Activated effector memory CD4-positive, alpha-beta T cell treated with anti-CD3 and anti-CD28 coated beads, Interleukin-2, amount 50 U/mL, for 16 hours (primary cell): ENCODE data around the gene C2CD3.

Experiments
- DNase-seq: peaks from one replicate; pipeline ENCODE4 v3.0.0-alpha.2; 2020

Gene C2CD3, protein sequence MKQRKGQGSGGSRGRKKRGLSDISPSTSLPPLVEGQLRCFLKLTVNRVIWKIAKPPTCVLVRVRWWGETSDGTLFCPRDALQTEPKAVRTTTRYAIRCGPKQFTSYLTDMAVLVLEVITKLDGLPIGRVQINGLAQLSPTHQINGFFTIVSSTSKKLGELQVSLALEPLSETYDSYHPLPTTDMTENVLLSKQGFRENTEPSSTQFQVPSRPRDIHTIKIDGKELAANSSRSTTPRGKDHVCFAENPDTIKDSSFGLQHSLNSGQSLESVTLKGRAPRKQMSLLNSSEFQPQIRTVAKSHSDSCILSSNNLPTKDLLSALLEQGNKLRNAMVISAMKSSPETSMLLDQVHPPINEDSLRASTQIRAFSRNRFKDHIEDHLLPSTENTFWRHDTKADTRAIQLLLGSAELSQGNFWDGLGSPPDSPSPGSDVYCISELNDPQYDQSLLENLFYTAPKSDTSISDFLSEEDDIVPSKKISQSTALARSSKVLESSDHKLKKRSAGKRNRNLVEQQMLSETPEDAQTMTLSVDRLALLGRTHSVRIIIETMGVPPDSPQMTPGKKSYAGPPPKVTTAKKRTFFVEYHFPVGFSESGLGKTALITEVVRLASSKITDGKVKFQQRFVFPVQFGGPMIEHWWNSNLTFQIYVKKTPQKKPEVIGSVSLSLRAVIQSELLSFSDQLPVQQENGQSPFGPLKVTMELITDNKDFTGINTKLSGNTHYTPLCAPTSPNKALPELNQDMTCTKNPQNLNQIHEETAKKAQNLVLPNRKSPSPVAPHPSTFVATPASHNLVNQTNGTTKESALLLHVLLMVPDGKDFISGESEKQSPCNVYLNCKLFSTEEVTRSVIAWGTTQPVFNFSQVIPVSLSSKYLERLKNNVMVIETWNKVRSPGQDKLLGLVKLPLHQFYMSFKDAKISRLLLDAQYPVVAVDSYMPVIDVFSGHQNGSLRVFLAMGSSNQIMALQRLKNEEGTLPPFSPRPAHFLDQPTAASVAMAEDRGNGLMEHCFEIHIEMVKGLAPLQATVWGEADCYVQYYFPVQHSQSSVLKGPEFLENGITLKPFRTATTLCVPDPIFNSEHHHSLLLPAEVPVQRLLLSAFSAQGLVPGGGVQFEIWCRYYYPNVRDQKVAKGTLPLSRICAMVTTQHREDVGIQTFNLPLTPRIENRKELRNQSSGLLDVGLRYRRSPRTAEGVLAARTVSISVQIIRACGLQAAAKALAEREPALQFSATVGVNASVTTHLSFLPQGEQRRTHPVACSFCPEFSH (N-terminal part only)

DNA sequence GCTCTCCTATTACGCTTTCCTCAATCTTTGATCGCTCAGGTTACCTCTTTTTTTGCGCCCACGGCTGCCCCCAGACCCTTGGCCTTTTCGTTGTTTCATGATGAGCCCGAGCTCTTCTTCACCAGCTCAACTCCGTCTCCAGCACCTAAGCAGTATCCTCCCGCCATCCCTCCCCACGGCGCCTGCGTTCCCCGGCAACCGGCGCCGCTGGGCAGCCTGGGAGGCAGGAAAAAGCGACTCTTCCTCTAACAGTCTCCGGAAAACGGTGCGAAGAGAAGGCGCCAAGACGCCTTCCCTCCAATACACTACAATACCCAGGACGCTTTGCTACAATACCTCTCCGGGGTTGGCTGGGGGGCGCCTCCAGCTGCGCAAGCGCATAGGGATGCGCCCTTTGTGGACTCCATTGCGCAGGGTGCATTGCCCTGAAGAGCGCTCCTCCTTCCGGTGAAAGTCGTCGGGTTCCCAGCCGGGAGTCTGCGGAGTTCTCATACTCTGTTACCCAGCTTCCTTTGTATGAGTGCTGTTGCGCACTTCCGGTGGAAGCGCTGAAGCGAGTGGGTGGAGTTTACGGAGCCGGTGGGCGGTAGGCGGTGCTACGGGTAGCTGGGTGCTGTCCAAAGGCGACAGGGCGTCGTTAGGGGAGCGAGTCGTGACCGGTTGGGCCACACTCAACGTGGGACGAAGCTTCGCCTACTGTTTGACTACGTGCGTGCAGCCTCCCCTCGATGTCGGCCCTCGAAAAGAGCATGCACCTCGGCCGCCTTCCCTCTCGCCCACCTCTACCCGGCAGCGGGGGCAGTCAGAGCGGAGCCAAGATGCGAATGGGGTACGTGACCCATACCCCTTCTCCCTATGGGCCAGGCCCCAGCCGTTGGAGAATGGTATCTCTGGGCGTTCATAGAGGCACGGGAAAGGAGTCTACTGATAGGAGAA lies at the start of gene C2CD3, which contains the start of gene PPME1:
Gene C2CD3, minus strand, starts transcription at position 309 of the 936 bp plus-strand sequence. Its CDS starts 210 bp downstream, at position 99.
Gene PPME1, plus strand, starts transcription at position 596 of the 936 bp plus-strand sequence. Its CDS starts 133 bp downstream, at position 729.
- DNase-seq, result peak; percentile 99

DNA sequence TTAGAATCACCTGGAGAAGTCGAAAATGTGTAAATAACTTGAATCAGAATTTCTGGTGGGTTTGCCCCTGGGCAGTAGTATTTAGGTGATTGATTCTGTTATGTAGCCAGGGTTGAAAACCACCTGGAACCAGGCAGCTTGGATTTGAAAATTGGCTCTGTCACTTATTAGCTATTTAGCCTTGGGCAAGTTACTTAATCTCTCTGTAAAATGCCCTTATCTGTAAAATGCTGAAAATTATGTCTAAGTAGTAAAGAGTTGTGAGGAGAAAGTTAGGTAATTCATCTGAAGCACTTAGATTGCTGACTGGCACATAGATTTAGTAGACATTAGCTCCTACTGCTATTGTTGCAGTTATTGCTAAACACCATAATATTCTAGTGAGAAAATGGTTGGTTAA lies 49.6 kb upstream of the C2CD3 start:
- no peak for DNase-seq

DNA sequence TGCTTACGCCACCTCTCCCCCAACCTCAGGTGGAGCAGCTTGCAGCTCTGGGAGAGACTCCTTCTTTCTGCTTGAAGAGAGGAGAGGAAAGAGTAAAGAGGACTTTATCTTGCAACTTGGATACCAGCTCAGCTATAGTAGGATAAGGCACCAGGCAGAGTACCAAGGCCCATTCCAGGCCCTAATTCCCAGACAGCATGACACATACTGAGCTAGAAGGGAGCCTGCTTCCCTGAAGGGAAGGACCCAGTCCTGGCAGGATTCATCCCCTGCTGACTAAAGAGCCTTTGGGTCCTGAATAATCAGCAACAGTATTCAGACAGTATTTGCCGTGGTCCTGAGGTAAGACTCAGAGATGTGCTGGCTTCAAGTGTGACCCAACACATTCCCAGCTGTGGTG lies 41.7 kb upstream of the C2CD3 start:
- no peak for DNase-seq

DNA sequence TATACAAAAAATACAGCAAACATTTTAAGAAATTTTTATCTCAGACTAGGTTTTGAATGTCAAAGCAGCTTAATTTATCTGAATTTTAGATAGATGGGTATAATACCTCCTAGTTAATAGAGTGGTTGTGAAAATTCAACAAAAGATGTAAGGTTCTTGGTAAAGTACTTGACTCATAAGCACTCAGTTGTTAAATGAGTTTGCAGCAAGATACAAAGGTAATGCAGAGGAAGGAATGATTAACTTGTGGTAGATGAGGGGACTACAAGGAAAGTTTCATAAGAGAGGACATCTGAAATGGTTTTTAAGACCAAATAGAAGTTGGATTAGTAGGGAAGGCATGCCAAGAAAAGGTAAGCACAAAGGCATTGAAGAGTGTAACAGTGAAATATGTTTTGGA lies 37.7 kb upstream of the C2CD3 start:
- DNase-seq, result no peak

DNA sequence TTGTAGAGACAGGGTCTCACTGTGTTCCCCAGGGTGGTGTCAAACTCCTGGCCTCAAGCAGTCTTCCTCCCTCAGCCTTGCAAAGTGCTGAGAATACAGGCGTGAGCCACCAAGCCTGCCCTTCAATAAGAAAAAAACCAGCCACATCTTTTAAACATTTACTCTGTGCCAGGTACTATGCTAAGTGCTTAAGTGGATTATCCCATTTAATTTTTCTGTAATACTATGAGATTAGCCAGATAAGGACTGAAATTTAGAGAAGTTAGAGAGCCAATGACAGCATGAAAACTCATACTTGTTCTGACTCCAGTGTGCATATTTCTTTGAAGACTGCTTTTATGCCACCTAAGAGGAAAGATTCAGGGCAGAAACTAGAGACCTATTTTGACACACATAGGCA lies 35.9 kb upstream of the C2CD3 start:
- DNase-seq, result no peak

DNA sequence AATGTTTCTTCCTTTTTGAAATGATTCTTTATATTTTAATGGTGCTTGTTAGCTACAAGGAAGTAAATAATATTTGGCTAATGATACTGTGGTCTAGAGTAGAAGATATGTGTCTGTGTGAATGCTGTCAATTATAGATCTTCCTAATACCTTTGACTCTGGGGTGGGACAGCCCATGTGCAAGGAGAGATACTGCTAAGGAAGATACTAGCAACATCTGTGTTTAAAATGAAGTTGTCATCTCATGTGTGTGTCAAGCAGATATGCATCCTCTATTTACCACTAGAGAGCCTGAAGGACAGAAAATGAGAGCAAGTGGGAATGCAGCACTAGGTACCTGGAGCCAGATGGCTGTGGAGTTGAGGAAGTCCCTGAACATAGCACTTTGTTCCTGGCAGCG lies 34.4 kb upstream of the C2CD3 start:
- no peak for DNase-seq

DNA sequence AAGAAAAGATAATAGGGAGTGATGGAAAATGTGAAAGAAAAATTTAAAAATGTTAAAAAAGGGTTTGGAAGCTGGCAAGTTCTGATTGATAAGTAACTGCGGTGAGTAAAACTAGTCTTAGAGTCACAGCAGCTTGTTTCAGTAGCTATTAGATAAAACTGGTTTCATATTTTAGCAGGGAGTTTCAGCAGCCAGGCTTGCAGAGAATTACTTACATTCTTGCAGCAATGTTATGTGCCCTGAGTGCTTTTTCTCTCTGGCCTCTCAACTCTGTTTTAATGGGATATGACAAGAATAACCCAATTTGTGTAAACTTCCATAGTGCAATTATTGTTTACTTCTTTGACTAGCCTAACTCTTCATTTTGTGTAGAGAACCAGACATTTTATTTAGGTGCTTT lies 33.9 kb upstream of the C2CD3 start:
- DNase-seq, result no peak

DNA sequence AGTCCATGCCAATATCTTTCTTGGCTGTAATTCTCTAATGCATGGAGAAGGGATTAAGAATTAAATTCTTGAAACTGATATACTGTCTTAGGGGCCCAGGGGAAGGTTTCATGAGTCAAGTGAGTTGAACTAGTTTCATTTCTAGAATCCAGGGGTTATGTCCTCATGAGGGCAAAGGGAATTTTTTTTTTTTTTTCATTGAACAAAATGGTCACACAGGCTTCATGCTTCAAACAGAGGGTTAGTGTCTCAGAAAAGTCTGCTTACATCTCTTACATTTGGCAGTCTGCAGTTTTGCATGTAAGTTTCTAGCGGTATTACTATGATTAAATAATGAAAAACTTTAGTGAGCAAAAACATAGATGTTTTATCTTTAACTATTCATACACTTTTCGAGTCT lies 33.2 kb upstream of the C2CD3 start:
- DNase-seq, result no peak

DNA sequence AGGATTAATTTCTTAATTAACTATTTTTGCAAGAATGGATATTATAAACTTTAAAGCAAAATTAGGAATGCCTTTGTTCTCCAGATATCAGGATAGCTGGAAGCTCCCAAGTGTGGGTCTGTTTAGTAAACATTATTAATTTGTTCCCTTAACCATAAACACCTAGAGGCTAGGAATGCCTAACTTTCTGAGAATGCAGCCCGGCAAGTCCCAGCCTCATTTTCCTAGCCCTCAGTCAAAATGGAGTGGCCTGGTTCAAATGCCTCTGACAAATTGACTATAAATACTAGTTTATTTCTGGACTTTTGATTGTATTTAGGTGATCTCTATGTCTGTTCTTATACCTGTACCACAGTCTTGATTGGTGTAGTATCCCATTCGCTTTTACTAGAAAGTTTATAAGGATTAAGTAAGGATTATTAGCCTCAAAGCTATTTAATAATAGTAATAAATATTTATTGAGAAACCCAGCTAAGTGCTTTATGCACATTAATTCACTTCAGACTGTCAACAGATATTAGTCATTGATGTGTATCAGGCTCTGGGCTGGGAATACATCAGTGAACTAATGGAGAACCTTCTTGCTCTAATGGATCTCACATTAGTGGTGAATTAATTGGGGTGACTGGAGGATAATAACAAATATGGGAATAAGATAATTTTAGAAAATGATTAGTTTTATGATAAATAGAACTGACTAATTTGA lies 26.1 kb upstream of the C2CD3 start:
- no peak for DNase-seq

DNA sequence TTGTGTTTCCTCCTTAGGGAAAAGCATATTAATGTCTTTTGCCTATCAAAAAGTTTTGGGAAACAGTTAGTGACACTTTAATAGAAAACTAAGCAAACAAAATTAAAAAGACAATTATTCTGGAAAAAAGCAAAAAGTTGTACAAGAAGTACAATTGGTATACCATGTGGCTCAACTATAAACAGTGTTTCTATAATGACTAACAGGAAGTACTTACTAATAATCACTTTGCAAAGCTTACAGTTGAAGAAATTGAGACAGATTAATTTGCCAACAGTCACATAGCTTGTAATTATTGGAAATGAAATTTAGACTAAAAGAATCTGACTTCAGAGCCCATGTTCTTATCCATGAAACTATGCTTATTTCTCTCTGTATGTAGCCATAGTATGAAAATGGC lies 25.0 kb upstream of the C2CD3 start:
- no peak for DNase-seq

DNA sequence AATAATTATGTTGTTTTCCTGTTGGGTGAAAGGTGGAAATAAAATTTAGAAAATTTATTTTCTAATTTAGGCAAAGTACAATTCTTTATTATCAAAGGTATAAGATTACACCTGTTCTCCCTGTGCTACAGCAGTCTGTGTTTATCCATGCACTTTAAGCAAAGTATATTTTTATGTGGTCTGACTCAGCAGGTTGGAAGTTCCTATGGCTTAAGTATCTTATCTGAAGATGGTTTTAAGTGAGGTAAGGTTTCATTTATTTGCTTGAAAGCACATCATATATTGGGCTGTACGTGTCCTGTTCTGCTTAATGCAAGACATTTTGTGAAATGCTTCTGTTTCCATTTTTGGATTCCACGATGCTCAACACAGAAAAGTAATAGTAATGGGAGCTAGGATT lies 14.9 kb upstream of the C2CD3 start:
- no peak for DNase-seq

DNA sequence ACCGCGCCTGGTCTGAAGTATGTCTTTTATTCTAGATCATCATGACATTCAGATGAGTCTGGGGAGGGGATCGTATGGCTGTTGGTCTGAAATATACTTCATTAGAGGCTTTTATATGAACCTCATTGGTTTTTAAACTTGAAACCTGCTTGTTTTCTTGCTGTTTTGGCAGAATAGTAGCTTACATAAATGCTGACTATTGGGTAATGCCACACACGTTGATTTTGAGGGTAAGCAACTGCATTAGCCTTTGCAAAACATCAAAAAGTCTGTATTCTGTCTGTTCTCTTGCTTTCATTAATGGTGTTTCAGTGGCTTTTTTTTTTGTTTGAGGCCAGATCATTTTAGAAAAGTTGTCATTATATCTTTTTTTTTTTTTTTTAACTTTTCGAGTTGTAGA lies 14.5 kb upstream of the C2CD3 start:
- no peak for DNase-seq

DNA sequence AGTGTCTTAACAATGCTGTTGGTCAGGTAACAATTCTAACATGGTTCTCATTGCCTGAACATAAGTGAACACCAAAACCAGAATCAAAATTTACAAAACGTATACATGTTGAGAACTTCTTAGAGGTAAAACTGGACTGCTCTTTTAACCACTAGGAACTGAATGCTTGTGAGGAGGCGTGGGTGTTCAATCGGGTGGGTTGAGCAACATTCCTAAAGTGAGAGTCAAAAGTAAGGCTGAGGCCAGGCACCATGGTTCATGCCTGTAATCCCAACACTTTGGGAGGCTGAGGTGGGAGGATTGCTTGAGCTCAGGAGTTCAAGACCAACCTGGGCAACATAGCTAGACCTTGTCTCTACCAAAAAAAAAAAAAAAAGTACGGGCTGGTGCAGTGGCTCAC lies 11.8 kb upstream of the C2CD3 start:
- no peak for DNase-seq

DNA sequence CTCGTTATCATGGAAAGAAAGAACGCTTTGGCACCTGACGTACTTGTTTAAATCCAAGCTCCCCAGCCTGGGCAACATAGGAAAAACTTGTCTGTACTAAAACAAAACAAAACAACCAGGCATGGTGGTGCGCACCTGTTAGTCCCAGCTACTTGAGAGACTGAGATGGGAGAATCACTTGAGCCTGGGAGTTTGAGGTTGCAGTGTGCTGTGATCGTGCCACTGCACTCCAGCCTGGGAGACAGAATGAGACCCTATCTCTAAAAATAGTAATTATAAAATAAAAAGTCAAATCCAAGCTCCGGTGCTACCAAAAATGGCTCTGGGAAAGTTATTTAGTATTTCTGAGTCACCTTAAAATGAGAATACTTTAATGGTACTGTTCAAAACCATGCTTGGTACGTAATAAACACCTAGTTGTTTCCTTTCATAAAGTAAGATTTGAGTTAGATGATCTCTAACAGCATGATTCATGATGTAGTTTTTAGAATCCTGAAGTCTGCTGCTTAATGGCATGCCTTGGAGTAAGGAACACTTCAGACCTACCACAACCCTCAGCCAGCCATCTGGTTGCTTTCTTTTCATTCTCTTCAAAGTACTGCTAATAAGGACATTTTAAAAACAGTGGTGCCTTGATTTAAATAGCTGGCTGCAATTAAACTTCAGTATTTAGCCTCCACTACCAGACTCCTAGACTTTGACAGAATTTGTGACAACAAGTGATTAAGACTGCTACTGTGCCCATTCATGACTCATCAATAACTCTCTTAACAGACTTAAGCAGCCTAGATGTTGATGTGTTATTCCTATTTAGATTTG lies 8.6 kb upstream of the C2CD3 start:
- DNase-seq, result no peak

DNA sequence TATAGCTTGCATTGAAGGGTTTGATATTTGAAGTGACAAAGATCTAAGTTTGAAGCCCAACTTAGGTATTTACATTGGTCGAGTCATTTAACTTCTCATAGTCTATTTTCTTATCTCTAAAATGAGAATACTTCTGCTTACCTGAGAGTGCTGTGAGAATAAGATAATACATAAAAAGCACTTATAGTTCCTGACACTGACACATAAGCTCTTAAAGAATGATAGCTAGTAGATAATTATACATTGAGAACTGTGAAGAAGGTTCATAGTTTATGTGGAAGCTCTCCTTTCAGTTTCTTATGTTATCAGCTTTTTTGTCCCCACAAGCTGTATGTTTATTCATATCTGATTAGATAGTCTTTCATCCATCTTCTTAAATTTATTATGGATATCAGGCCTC lies 5.1 kb upstream of the C2CD3 start:
- DNase-seq, result no peak

DNA sequence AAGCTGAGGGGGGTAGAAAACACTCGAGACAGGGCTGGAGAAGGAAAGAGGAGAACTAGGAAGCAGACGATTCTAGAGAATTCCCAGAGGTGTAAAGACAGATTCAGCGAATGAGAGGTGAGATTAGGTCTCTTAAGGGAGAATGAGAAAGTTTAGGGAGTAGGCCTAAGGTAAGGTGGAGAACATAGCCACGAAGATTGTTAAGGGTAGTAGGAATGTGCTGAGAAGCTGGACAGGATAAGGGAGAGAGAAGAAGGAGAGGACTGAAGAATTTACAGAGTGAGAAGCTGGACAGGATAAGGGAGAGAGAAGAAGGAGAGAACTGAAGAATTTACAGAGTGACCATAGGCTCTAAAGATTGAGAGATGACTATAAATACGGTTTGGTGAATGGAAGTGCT lies 1.2 kb upstream of the C2CD3 start:
- DNase-seq, result no peak

DNA sequence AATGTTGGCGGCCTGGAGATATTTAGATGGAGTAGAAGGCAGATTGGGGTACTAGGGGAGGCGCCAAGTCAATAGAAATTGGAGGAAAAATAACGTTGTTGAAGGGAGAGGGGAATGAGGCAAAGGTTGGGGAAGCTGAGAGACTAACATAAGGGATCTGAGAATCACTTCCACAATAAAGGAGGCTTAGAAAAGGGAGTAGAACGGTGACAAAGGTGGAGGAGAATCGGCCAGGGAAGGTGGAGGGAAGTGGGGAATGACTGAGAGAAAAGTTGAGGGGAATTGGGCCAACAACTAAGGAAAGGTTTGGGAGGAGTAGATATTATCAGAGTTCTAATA lies 797 bp upstream of the C2CD3 start:
- no peak for DNase-seq

DNA sequence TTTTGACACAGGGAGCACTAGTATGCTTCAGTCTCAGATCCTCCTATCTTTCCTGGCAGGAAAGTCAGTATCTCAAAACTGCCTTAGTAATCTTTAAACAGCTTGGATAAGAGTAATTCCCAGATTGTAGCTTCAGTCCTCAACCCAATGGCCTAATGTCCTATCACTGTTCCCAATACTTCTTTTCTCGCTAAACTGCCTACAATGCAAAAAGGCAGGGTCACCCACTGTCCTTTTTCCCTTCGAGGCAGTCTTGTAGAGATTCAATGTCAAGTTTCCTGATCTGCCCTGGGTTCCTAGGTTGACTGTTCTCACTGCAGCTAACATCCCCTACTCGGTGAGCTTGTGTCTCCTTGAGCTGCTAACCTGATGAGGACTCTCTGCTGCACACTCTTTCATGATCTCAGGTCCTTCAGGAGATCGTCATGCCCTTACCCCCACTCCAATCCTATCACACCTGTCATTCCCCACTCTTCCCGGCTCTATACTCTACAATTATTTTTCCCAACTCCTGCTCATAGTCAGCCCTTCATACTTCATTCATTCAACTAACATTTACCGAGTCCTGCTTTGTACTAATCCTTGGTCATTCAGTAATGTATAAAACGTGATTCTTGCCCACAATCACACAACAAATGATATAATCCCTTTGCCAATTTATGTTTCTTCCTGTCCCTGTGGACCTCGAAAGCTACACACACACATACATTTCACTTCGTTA lies 904 bp downstream of the C2CD3 start:
- no peak for DNase-seq

DNA sequence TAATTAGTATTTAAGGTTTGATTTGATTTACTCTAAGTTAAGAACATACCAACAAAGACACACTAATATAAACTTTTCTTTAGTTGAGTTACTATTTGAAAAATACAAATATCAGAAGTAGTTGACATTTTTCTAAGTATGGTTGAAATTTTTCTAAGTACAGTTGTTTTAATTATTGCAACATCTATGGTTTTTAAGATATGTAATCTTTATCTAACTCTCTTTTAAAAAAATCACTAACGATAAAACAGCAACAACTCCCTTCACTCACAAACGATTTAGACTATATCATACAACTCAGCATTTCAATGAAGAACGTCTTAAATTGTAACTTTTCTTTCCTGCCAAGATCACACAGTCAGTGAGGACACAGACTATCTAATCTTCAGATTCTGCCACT lies 2.0 kb downstream of the C2CD3 start:
- DNase-seq, result no peak
